Mammary epithelial cell (primary cell): ENCODE measurements around the gene TLR3.

Experiments used
- CTCF ChIP-seq, 2 donors: IDR thresholded peaks in 1 of 2; conservative IDR thresholded peaks in 1 of 2; 2 replicates each; pipeline ENCODE4 v1.5.1; 2011 to 2012; ENCODE audit warnings: inconsistent platforms in 2 of 2, low read length in 2 of 2, mild to moderate bottlenecking in 2 of 2, control low read depth in 1 of 2, low read depth in 1 of 2; ENCODE audit not compliant: insufficient read depth in 1 of 2; ENCODE audit errors: extremely low read depth in 1 of 2
- EZH2 ChIP-seq: IDR thresholded peaks from 2 replicates; pipeline ENCODE4 v1.6.1; 2012; ENCODE audit warnings: low read length, inconsistent platforms, borderline replicate concordance

- no peak for TF ChIP-seq CTCF (conservative IDR thresholded peaks at IDR 0.05 in 1 of 2, IDR thresholded peaks at IDR 0.05 in 1 of 2; ENCODE audit: extremely low read depth in 1 of 2, insufficient read depth in 1 of 2, low read depth in 1 of 2, low read length in 2 of 2)
- no peak for TF ChIP-seq EZH2
Observed at GRCh38 chr4:186108391-186108790, 39.4 kb downstream of the TLR3 start.
